Measurements from ENCODE around the gene TXNRD2.
"Not testable (repeated sequence)": the region's sequence is repeated elsewhere in the genome, so short reads cannot be mapped to it uniquely, and the experiment has no call there.

Gene TXNRD2

GRCh38 chr22:19841641-19842392 is 99.8 kb downstream of the TXNRD2 start:
- no peak for DNase-seq

- DNase-seq = no peak
Measured at GRCh38 chr22:19840955-19841640, 100.5 kb downstream of the TXNRD2 start.

GRCh38 chr22:19840059-19840458 is 101.6 kb downstream of the TXNRD2 start:
- no peak for DNase-seq

GRCh38 chr22:19837915-19838314 is 103.7 kb downstream of the TXNRD2 start:
- no peak for DNase-seq

- no peak for DNase-seq
Measured at GRCh38 chr22:19836512-19836911, 105.1 kb downstream of the TXNRD2 start.

GRCh38 chr22:19834599-19834998 is 107.0 kb downstream of the TXNRD2 start:
- DNase-seq = no peak

- not testable (repeated sequence) for DNase-seq
Measured at GRCh38 chr22:19833327-19833726, 108.3 kb downstream of the TXNRD2 start.

GRCh38 chr22:19832476-19833108 is 109.0 kb downstream of the TXNRD2 start:
- no peak for DNase-seq

- not testable (repeated sequence) for DNase-seq
Measured at GRCh38 chr22:19831979-19832378, 109.6 kb downstream of the TXNRD2 start.

GRCh38 chr22:19831016-19831415 is 110.6 kb downstream of the TXNRD2 start:
- no peak for DNase-seq

- DNase-seq = no peak
Measured at GRCh38 chr22:19828035-19828401, 113.6 kb downstream of the TXNRD2 start.

GRCh38 chr22:19827341-19828034 is 114.1 kb downstream of the TXNRD2 start:
- no peak for DNase-seq

- DNase-seq = no peak
Measured at GRCh38 chr22:19826619-19826950, 115.0 kb downstream of the TXNRD2 start.

GRCh38 chr22:19825904-19826618 is 115.6 kb downstream of the TXNRD2 start:
- DNase-seq = no peak
